OCI-LY1 (cell line): ENCODE results near the gene S100B.

Source experiments
- H2AFZ ChIP-seq: fragments of 200-600 bp; sonication (generic), shearing (Covaris generic); 2 replicates; pipeline ENCODE4 v1.6.0; 2014; ENCODE audit warnings: antibody characterized with exemption, mild to moderate bottlenecking, low read length
- H3F3A ChIP-seq: fragments of 200-600 bp; sonication (generic), shearing (Covaris generic); 2 replicates; pipeline ENCODE4 v1.6.0; 2014; ENCODE audit warnings: mild to moderate bottlenecking, antibody characterized with exemption, low read length, moderate library complexity; ENCODE audit not compliant: insufficient read depth
- H3K27ac ChIP-seq: fragments of 200-600 bp; sonication (generic); 2 replicates; pipeline ENCODE4 v1.5.1; 2014; ENCODE audit warnings: low read length, mixed run types, mild to moderate bottlenecking, low read depth; ENCODE audit not compliant: poor library complexity, severe bottlenecking
- H3K27me3 ChIP-seq: fragments of 200-600 bp; sonication (generic); 2 replicates; pipeline ENCODE4 v1.6.0; 2014; ENCODE audit warnings: antibody characterized with exemption, mild to moderate bottlenecking, low read length, moderate library complexity; ENCODE audit not compliant: insufficient read depth
- H3K36me3 ChIP-seq: fragments of 200-600 bp; sonication (generic); 2 replicates; pipeline ENCODE4 v1.6.1; 2014; ENCODE audit warnings: mild to moderate bottlenecking, antibody characterized with exemption, low read length, moderate library complexity, mixed read lengths; ENCODE audit not compliant: insufficient read depth
- H3K4me1 ChIP-seq: fragments of 200-600 bp; sonication (generic); 2 replicates; pipeline ENCODE4 v1.5.1; 2014; ENCODE audit warnings: mild to moderate bottlenecking, low read length, moderate library complexity; ENCODE audit not compliant: insufficient read depth, severe bottlenecking
- H3K4me2 ChIP-seq: fragments of 200-600 bp; sonication (generic), shearing (Covaris generic); 2 replicates; pipeline ENCODE4 v1.6.1; 2014; ENCODE audit warnings: low read length
- H3K4me3 ChIP-seq: fragments of 200-600 bp; sonication (generic); 2 replicates; pipeline ENCODE4 v1.5.1; 2014; ENCODE audit warnings: low read length, low read depth, mild to moderate bottlenecking, mixed read lengths; ENCODE audit not compliant: poor library complexity, severe bottlenecking
- H3K79me2 ChIP-seq: fragments of 200-600 bp; shearing (Covaris generic); 2 replicates; pipeline ENCODE4 v1.6.1; 2016; ENCODE audit warnings: mixed run types, low read length, mixed read lengths; ENCODE audit not compliant: insufficient read depth
- H3K9ac ChIP-seq: fragments of 200-600 bp; sonication (generic), shearing (Covaris generic); 2 replicates; pipeline ENCODE4 v1.6.1; 2014; ENCODE audit warnings: mild to moderate bottlenecking, low read length, mixed read lengths
- H3K9me2 ChIP-seq: fragments of 200-600 bp; sonication (generic), shearing (Covaris generic); 2 replicates; pipeline ENCODE4 v1.6.1; 2014; ENCODE audit warnings: low read depth, mild to moderate bottlenecking, low read length, mixed read lengths
- H3K9me3 ChIP-seq: fragments of 200-600 bp; shearing (Covaris generic); 2 replicates; pipeline ENCODE4 v1.6.1; 2014; ENCODE audit warnings: low read length, mixed read lengths
- H4K20me1 ChIP-seq: fragments of 200-600 bp; sonication (generic), shearing (Covaris generic); 2 replicates; pipeline ENCODE4 v1.6.0; 2016; ENCODE audit warnings: mild to moderate bottlenecking, low read length; ENCODE audit not compliant: insufficient read depth
- CTCF ChIP-seq: fragments of 200-600 bp; sonication (generic), shearing (Covaris generic); IDR thresholded peaks from 2 replicates; pipeline ENCODE4 v1.5.1; 2017; ENCODE audit warnings: mild to moderate bottlenecking, antibody characterized with exemption, low read length, moderate library complexity, mixed read lengths
- EZH2 ChIP-seq: fragments of 200-600 bp; sonication (generic), shearing (Covaris generic); IDR thresholded peaks from 2 replicates; pipeline ENCODE4 v1.8.0; 2017; ENCODE audit warnings: borderline replicate concordance, mixed run types, mild to moderate bottlenecking, antibody characterized with exemption, low read length, moderate library complexity, mixed read lengths

Gene S100B

GRCh38 chr21:46621457-46622182 lies 16.7 kb upstream of the S100B start:
- Histone ChIP-seq H3K79me2 (no peaks in the 10 kb centered on the region), H3K27ac (no peak overlapping the region), H3K9ac (no peak overlapping the region), H3K9me3 (peaks cover 13% of the 10 kb centered on the region), H4K20me1 (no peaks in the 10 kb centered on the region), H3K4me3 (no peak overlapping the region), H2AFZ (no peak overlapping the region), H3K4me1 (no peaks in the 10 kb centered on the region), H3K4me2 (no peak overlapping the region), H3K36me3 (peaks cover 4% of the 10 kb centered on the region; the same call in 1 of the 2 replicates), H3F3A (no peaks in the 10 kb centered on the region), H3K27me3 (peaks cover 8% of the 10 kb centered on the region; the same call in 1 of the 2 replicates), H3K9me2 (no peaks in the 10 kb centered on the region)
- TF ChIP-seq CTCF (no peak), EZH2 (no peak)

DNA sequence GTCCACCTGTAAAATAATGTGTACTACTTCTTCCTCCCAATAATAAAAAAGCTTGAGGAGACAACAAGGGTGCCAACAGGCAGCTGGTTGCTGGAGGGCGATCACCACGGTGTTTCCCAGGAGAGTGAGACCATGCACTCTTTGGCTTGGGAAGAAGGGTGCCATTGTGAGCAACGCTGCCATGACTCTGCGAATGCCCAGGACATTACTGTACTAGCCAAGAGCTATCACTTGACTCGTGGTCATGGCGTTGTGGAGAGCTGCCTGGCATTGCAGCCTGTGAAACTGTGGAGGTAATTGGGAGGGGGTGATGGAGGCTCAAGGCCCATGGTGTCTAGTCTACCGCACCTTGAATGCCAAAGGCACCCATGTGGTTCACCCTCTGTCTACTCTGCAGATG lies 16.0 kb upstream of the S100B start:
- peaks cover 4% of the 10 kb centered on the region; the same call in 1 of the 2 replicates for H3K27me3 ChIP-seq
- no peaks in the 10 kb centered on the region for H3K79me2 ChIP-seq
- H3K4me3 ChIP-seq, result no peak overlapping the region
- H4K20me1 ChIP-seq, result no peaks in the 10 kb centered on the region
- H3K9me2 ChIP-seq, result no peaks in the 10 kb centered on the region
- H3K9me3 ChIP-seq, result peaks cover 5% of the 10 kb centered on the region
- no peak overlapping the region for H3K9ac ChIP-seq
- H3K27ac ChIP-seq, result no peak overlapping the region
- no peak overlapping the region for H2AFZ ChIP-seq
- H3K4me1 ChIP-seq, result no peaks in the 10 kb centered on the region
- no peak overlapping the region for H3K4me2 ChIP-seq
- H3F3A ChIP-seq, result no peaks in the 10 kb centered on the region
- TF ChIP-seq CTCF (no peak), EZH2 (no peak)
- no peaks in the 10 kb centered on the region for H3K36me3 ChIP-seq

- Histone ChIP-seq H3K27ac (no peak overlapping the region), H3K27me3 (peaks cover 4% of the 10 kb centered on the region; the same call in 1 of the 2 replicates), H3K9me2 (no peaks in the 10 kb centered on the region), H3K9me3 (no peaks in the 10 kb centered on the region), H3K4me1 (no peaks in the 10 kb centered on the region), H3K36me3 (no peaks in the 10 kb centered on the region), H3F3A (no peaks in the 10 kb centered on the region), H4K20me1 (no peaks in the 10 kb centered on the region), H3K79me2 (no peaks in the 10 kb centered on the region), H2AFZ (no peak overlapping the region), H3K4me3 (no peak overlapping the region), H3K4me2 (no peak overlapping the region), H3K9ac (no peak overlapping the region)
- TF ChIP-seq CTCF (no peak), EZH2 (no peak)
Observed at GRCh38 chr21:46619846-46620245, 15.0 kb upstream of the S100B start.
